Effector memory CD4-positive, alpha-beta T cell (primary cell): ENCODE data around the gene TOPAZ1.
"Not testable (repeated sequence)": the region's sequence is repeated elsewhere in the genome, so short reads cannot be mapped to it uniquely, and the experiment has no call there.

ENCODE experiments used
- DNase-seq, 3 donors: peaks; one replicate each; pipeline ENCODE4 v3.0.0-alpha.2; 2020
- H3K27ac ChIP-seq: 2 replicates; pipeline ENCODE4 v1.7.0; 2013; ENCODE audit warnings: mild to moderate bottlenecking, low read length, moderate library complexity; ENCODE audit not compliant: insufficient read depth, poor library complexity, severe bottlenecking
- H3K27me3 ChIP-seq: replicated peaks from 2 replicates; pipeline ENCODE4 v1.7.0; 2013; ENCODE audit warnings: mild to moderate bottlenecking, low read length; ENCODE audit not compliant: insufficient read depth, control insufficient read depth, poor library complexity, severe bottlenecking
- H3K36me3 ChIP-seq: 2 replicates; pipeline ENCODE4 v1.7.0; 2013; ENCODE audit warnings: mild to moderate bottlenecking, low read length, moderate library complexity; ENCODE audit not compliant: control insufficient read depth, insufficient read depth
- H3K4me1 ChIP-seq: 2 replicates; pipeline ENCODE4 v1.7.0; 2013; ENCODE audit warnings: low read length, mild to moderate bottlenecking; ENCODE audit not compliant: control insufficient read depth, insufficient read depth, poor library complexity, severe bottlenecking
- H3K4me3 ChIP-seq: 2 replicates; pipeline ENCODE4 v1.7.0; 2013; ENCODE audit warnings: low read length, low read depth, mild to moderate bottlenecking; ENCODE audit not compliant: insufficient read depth, poor library complexity, severe bottlenecking
- H3K9me3 ChIP-seq: 2 replicates; pipeline ENCODE4 v1.7.0; 2013; ENCODE audit warnings: mild to moderate bottlenecking, low read length, moderate library complexity; ENCODE audit not compliant: control insufficient read depth

TOPAZ1 gene

GRCh38 chr3:44339181-44340057 lies 97.7 kb downstream of the TOPAZ1 start:
- no peaks in the 10 kb centered on the region for H3K9me3 ChIP-seq
- H3K4me1 ChIP-seq, result no peaks in the 10 kb centered on the region
- peak overlapping the region; percentile 82 for H3K4me3 ChIP-seq
- no peak for DNase-seq
- H3K27ac ChIP-seq, result peak overlapping the region; percentile 89
- H3K27me3 ChIP-seq, result no peaks in the 10 kb centered on the region
- no peaks in the 10 kb centered on the region for H3K36me3 ChIP-seq

GRCh38 chr3:44340058-44340395 lies 98.3 kb downstream of the TOPAZ1 start:
- no peaks in the 10 kb centered on the region for H3K27me3 ChIP-seq
- H3K4me1 ChIP-seq, result no peaks in the 10 kb centered on the region
- no peaks in the 10 kb centered on the region for H3K9me3 ChIP-seq
- H3K4me3 ChIP-seq, result no peak overlapping the region
- H3K36me3 ChIP-seq, result no peaks in the 10 kb centered on the region
- no peak overlapping the region for H3K27ac ChIP-seq
- no peak for DNase-seq

- no peak for DNase-seq
Observed at GRCh38 chr3:44342176-44342790, 100.6 kb downstream of the TOPAZ1 start.

GRCh38 chr3:44343421-44343820 lies 101.7 kb downstream of the TOPAZ1 start:
- no peak for DNase-seq
- no peak overlapping the region for H3K27ac ChIP-seq
- no peak overlapping the region for H3K4me3 ChIP-seq
- no peaks in the 10 kb centered on the region for H3K9me3 ChIP-seq
- no peaks in the 10 kb centered on the region for H3K4me1 ChIP-seq
- no peaks in the 10 kb centered on the region for H3K27me3 ChIP-seq
- no peaks in the 10 kb centered on the region for H3K36me3 ChIP-seq

More at GRCh38 chr3:44342176-44342790, 100.6 kb downstream of the TOPAZ1 start:
- no peak overlapping the region for H3K4me3 ChIP-seq
- H3K9me3 ChIP-seq, result no peaks in the 10 kb centered on the region
- no peaks in the 10 kb centered on the region for H3K27me3 ChIP-seq
- no peaks in the 10 kb centered on the region for H3K36me3 ChIP-seq
- no peak overlapping the region for H3K27ac ChIP-seq
- no peaks in the 10 kb centered on the region for H3K4me1 ChIP-seq

- not testable (repeated sequence) for H3K4me1 ChIP-seq, H3K4me3 ChIP-seq, H3K36me3 ChIP-seq, H3K9me3 ChIP-seq, DNase-seq, H3K27ac ChIP-seq, H3K27me3 ChIP-seq
Observed at GRCh38 chr3:44346590-44346989, 104.9 kb downstream of the TOPAZ1 start.

GRCh38 chr3:44348993-44349392 lies 107.3 kb downstream of the TOPAZ1 start:
- Histone ChIP-seq H3K36me3 (no peaks in the 10 kb centered on the region), H3K27ac (no peak overlapping the region), H3K9me3 (no peaks in the 10 kb centered on the region), H3K4me1 (no peaks in the 10 kb centered on the region), H3K4me3 (no peak overlapping the region), H3K27me3 (no peaks in the 10 kb centered on the region)
- DNase-seq, result no peak

GRCh38 chr3:44353355-44353924 lies 111.8 kb downstream of the TOPAZ1 start:
- DNase-seq, result no peak
- no peaks in the 10 kb centered on the region for H3K4me1 ChIP-seq
- peaks cover 11% of the 10 kb centered on the region for H3K36me3 ChIP-seq
- no peak overlapping the region for H3K4me3 ChIP-seq
- H3K27ac ChIP-seq, result no peak overlapping the region
- no peaks in the 10 kb centered on the region for H3K27me3 ChIP-seq
- H3K9me3 ChIP-seq, result no peaks in the 10 kb centered on the region

- H3K4me3 ChIP-seq, result no peak overlapping the region
- H3K9me3 ChIP-seq, result no peaks in the 10 kb centered on the region
- no peaks in the 10 kb centered on the region for H3K27me3 ChIP-seq
- H3K27ac ChIP-seq, result no peak overlapping the region
- DNase-seq, result no peak
- no peaks in the 10 kb centered on the region for H3K4me1 ChIP-seq
- peaks cover 23% of the 10 kb centered on the region for H3K36me3 ChIP-seq
Observed at GRCh38 chr3:44355362-44356033, 113.8 kb downstream of the TOPAZ1 start.

- Histone ChIP-seq H3K36me3 (peaks cover 23% of the 10 kb centered on the region), H3K4me3 (no peak overlapping the region), H3K4me1 (no peaks in the 10 kb centered on the region), H3K27me3 (no peaks in the 10 kb centered on the region), H3K27ac (no peak overlapping the region), H3K9me3 (no peaks in the 10 kb centered on the region)
- no peak for DNase-seq
Observed at GRCh38 chr3:44359146-44359751, 117.6 kb downstream of the TOPAZ1 start.
